ENCODE measurements around the gene GCNT1. TPM values are rescaled to one million over a fixed set of nuclear protein-coding genes. Genes with fewer than 3 reads are reported as not detected.

Gene GCNT1
- total and polyA plus RNA-seq, 2 of the 13 experiments (the other 11 are each of a cell fraction or from before 2014, with no cell fraction given) = 0.55 to 1.7 TPM

DNA sequence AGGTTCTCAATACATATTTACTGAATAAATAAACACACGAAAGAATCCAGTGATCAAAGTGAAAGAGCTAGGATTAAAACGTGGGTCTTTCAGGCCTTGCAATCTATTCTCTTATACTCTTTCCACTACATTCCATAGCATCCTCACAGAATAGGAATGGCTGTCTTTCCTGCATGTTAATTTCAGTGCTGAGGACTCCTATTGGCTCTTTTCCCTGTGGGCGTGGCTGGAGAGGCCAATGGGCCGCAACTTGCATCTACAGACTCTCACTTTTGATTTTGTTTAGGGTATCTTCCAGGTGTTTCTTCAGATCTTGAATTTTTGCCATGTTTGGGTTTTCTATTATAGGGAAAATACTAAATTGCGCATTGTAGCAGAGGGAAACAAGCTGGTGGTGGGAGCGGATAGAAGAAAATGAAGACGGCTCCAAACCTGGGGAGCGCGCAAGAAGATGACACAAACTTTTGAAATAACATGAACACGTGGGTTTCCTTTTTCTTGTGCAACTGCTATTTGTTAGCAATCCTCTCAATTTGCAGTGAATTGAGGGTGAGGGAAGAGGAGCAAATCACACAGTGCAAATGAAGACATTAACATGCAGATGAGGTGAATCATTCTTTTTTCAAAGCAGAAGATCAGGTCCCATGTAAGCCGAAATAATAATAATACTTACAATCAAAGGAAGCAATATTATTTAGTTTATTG lies 93.9 kb downstream of the GCNT1 start (continued):
- TF ChIP-seq GPBP1L1 (CRISPR knock-in tag; IDR thresholded peaks at IDR 0.05) (no peak), PRPF4 (IDR thresholded peaks at IDR 0.05; ENCODE audit: low read depth, low read length, poor library complexity, severe bottlenecking) (no peak), SPEN (CRISPR knock-in tag; IDR thresholded peaks at IDR 0.05; ENCODE audit: low read depth) (no peak)

DNA sequence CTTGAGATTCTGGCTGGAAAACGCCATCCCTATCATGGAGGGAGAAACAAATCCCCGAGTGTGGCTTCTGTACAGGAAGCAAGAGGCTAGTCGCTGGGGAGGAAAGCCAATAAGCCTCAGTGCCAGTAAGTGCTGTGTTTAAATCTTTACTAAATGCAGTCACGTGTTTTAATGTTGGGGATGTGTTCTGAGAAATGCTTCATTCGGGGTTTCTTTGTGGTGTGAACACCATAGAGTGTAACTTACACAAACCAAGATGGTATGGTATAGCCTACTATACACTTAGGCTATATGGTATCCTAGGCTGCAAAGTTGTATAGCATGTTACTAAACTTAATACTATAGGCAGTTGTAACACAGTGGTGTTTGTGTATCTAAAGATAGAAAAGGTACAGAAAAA lies 94.7 kb downstream of the GCNT1 start:
- FAIRE-seq (no peak), DNase-seq (ENCODE audit: low spot score) (no peak), ATAC-seq (no peak)
- BruUV-seq (replicated peaks) = no TSS peak
- Histone ChIP-seq H3K4me2 (ENCODE audit: low read depth, low read length) (no peak overlapping the region), H3K4me3 (replicated peaks in 1 of 3; ENCODE audit: insufficient read depth in 1 of 3, low read depth in 2 of 3, low read length in 3 of 3) (no peak overlapping the region), H3K27me3 (ENCODE audit: control insufficient read depth in 1 of 2, insufficient read depth in 2 of 2, low read length in 2 of 2) (no peaks in the 10 kb centered on the region), H3K9me3 (ENCODE audit: low read length) (no peaks in the 10 kb centered on the region), H2AFZ (ENCODE audit: low read length) (no peak overlapping the region), H4K20me1 (ENCODE audit: insufficient read depth, low read length) (no peaks in the 10 kb centered on the region), H3K27ac (ENCODE audit: extremely low read length, insufficient read depth, low read length) (no peak overlapping the region), H3K9ac (ENCODE audit: insufficient read depth, low read depth, low read length) (no peak overlapping the region), H3K36me3 (replicated peaks in 1 of 2; ENCODE audit: control insufficient read depth in 1 of 2, insufficient read depth in 2 of 2, low read length in 2 of 2) (no peaks in the 10 kb centered on the region), H3K79me2 (ENCODE audit: insufficient read depth, low read length) (no peaks in the 10 kb centered on the region), H3K4me1 (ENCODE audit: insufficient read depth, low read length) (no peaks in the 10 kb centered on the region)
- ChIA-PET CTCF (ENCODE audit: low intra/inter-chr PET ratio, low total read pairs) (no interaction called here), POLR2A (no interaction called here)
- no peak for TF ChIP-seq SIN3A (IDR thresholded peaks at IDR 0.05; ENCODE audit: borderline replicate concordance, low read depth, low read length)
- no peak for TF ChIP-seq GFI1 (CRISPR knock-in tag; IDR thresholded peaks at IDR 0.05; ENCODE audit: borderline replicate concordance)
- no peak for TF ChIP-seq FOXA1 (IDR thresholded peaks at IDR 0.05)
- no peak for TF ChIP-seq FOXA1 (CRISPR knock-in tag; IDR thresholded peaks at IDR 0.05)
- no peak for TF ChIP-seq MTERF4 (CRISPR knock-in tag; IDR thresholded peaks at IDR 0.05)
- 13% methylated on average over 5 of the region's 5 CpGs for WGBS (ENCODE audit: low lambda C conversion rate)
- in situ Hi-C loops (cut with HindIII; ENCODE audit: extremely low pct_ligation_motif_present, low pct_unique_long_range_greater_than_20kb) = no loop called here
- intact Hi-C loops (cut with micrococcal nuclease; ENCODE audit: unreplicated experiment) = no loop called here

Other genes starting within 250 kb of the GCNT1 start
- 37.2 and 56.5 TPM in 2 replicates for gene RFK, start 64.8 kb upstream of the GCNT1 start, total RNA-seq (2016; rRNA removed; fragmentation: Illumina TruSeq; extraction: Trizol)
- gene RFK, start 64.8 kb upstream of the GCNT1 start, polyA plus RNA-seq (2011; rRNA removed) = 15.5 and 18.2 TPM in 2 replicates